ENCODE data around the gene FBXW2. TPM values are rescaled to one million over a fixed set of nuclear protein-coding genes. Genes with fewer than 3 reads are reported as not detected.

Gene FBXW2
- total and polyA plus RNA-seq, 10 of the 15 experiments (the other 5 are each of a cell fraction or from before 2014, with no cell fraction given), result 2.9 to 56.9 (median 39.1) TPM

DNA sequence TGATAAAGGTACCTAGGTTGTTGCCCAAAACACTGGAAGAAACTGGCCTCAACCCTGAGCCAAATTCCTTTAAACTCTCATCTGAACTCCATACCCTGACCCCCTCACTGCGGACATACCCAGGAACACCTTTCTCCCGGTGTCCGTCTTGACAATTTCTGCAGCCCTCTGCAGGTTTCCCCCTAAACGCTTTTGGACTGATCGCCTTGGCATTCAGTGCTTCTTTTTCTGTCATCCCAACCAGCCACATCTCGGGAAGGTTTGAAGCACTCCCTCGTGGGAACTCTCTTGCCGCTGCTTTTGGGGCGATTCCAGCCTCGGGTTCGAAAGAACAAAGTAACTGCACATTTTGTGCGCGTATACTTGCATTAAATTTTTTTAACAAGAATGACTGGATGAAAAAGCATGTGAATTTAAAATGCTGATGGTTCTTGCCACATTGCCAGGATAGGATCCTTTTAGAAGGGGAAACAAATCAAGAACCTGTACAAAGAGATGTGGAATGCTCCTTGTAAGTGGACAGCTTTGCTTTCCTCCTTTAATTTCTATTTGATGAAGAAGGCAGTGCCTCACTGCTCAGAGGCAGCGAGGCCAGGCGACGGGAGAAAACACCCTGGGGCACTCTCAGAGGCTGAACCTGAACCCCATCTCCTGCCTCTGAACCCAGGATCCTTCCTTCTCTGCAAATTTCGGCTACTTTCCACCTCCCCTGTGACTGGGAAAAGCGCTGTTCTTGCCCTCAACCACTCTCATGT lies 48.9 kb upstream of the FBXW2 start:
- intact Hi-C loops (cut with micrococcal nuclease; ENCODE audit: unreplicated experiment), result loop anchor here (2.0 kb wide), 1 partner anchor 27 kb away; no protein-coding TSS in a partner anchor
- no peak for DNase-seq (ENCODE audit: low read depth, low spot score)
- ChIA-PET CTCF (no interaction called here), POLR2A (interaction anchor here (0.9 kb wide), 1 partner anchor 48 kb away, joined by 3 read pairs; no protein-coding TSS in a partner anchor), SMC1A (ENCODE audit: uncharacterized antibody, unreplicated experiment) (no interaction called here), RAD21 (ENCODE audit: unreplicated experiment) (interaction anchor here (1.1 kb wide), 1 partner anchor 11 kb away, joined by 3 read pairs; no protein-coding TSS in a partner anchor)
- Histone ChIP-seq H3K9ac (ENCODE audit: control insufficient read depth, insufficient read depth, low read length) (peak overlapping the region; percentile 98), H3K36me3 (ENCODE audit: control insufficient read depth in 2 of 2, insufficient read depth in 2 of 2, low read length in 1 of 2) (peaks cover 0 to 4% of the 10 kb centered on the region in 2 experiments; a peak in 1 of 4 replicates), H3K27me3 (replicated peaks in 1 of 2; ENCODE audit: control insufficient read depth in 2 of 2, insufficient read depth in 2 of 2, low read length in 1 of 2) (no peaks in the 10 kb centered on the region), H3K79me2 (ENCODE audit: control insufficient read depth, insufficient read depth, low read length) (peaks cover 48% of the 10 kb centered on the region), H2AFZ (ENCODE audit: control insufficient read depth, low read depth, low read length) (peak overlapping the region; percentile 91), H3K27ac (ENCODE audit: control insufficient read depth, insufficient read depth) (peak overlapping the region; percentile 94), H4K20me1 (ENCODE audit: control insufficient read depth, insufficient read depth) (no peaks in the 10 kb centered on the region), H3K4me2 (ENCODE audit: control insufficient read depth, insufficient read depth) (peak overlapping the region; percentile 80), H3K4me1 (ENCODE audit: control insufficient read depth, insufficient read depth, low read length) (peaks cover 6% of the 10 kb centered on the region; the same call in 1 of the 2 replicates), H3K4me3 (peak overlapping the region; percentile 89), H3K9me3 (replicated peaks; ENCODE audit: control insufficient read depth, insufficient read depth, low read length) (no peaks in the 10 kb centered on the region)
- peak; percentile 22 for ATAC-seq
- in situ Hi-C loops (cut with MboI), result no loop called here
- WGBS (ENCODE audit: insufficient coverage, insufficient replicate concordance, low lambda C conversion rate, missing lambda C conversion rate), result 52% methylated on average over 18 of the region's 18 CpGs
- BruUV-seq (replicated peaks), result TSS peak; percentile 75
- FAIRE-seq, result peak; percentile 56
- TF ChIP-seq GABPA (IDR thresholded peaks at IDR 0.05; ENCODE audit: low read depth) (no peak), PAX5 (IDR thresholded peaks at IDR 0.05; ENCODE audit: borderline replicate concordance, low read depth, low read length) (no peak)

GRCh38 chr9:120839146-120839545 lies 45.9 kb upstream of the FBXW2 start:
- RAD21 ChIA-PET (ENCODE audit: unreplicated experiment), result no interaction called here

More at GRCh38 chr9:120839146-120839545, 45.9 kb upstream of the FBXW2 start:
- Histone ChIP-seq H2AFZ (ENCODE audit: control insufficient read depth, low read depth, low read length) (no peak overlapping the region), H3K9me3 (replicated peaks; ENCODE audit: control insufficient read depth, insufficient read depth, low read length) (no peaks in the 10 kb centered on the region), H3K27me3 (replicated peaks in 1 of 2; ENCODE audit: control insufficient read depth in 2 of 2, insufficient read depth in 2 of 2, low read length in 1 of 2) (no peaks in the 10 kb centered on the region), H3K36me3 (ENCODE audit: control insufficient read depth in 2 of 2, insufficient read depth in 2 of 2, low read length in 1 of 2) (no peaks in the 10 kb centered on the region), H3K27ac (ENCODE audit: control insufficient read depth, insufficient read depth) (no peak overlapping the region), H3K9ac (ENCODE audit: control insufficient read depth, insufficient read depth, low read length) (no peak overlapping the region), H3K4me3 (no peak overlapping the region), H3K4me1 (ENCODE audit: control insufficient read depth, insufficient read depth, low read length) (peaks cover 6% of the 10 kb centered on the region; the same call in 1 of the 2 replicates), H4K20me1 (ENCODE audit: control insufficient read depth, insufficient read depth) (no peaks in the 10 kb centered on the region), H3K4me2 (ENCODE audit: control insufficient read depth, insufficient read depth) (no peak overlapping the region), H3K79me2 (ENCODE audit: control insufficient read depth, insufficient read depth, low read length) (peaks cover 43% of the 10 kb centered on the region)
- intact Hi-C loops (cut with micrococcal nuclease; ENCODE audit: unreplicated experiment) (no loop called here), in situ Hi-C loops (cut with MboI) (no loop called here)
- 100% methylated on average over 2 of the region's 2 CpGs for WGBS (ENCODE audit: insufficient coverage, insufficient replicate concordance, low lambda C conversion rate, missing lambda C conversion rate)
- no peak for FAIRE-seq
- ChIA-PET CTCF (no interaction called here), POLR2A (no interaction called here), SMC1A (ENCODE audit: uncharacterized antibody, unreplicated experiment) (no interaction called here)
- no peak for DNase-seq (ENCODE audit: low read depth, low spot score)
- TF ChIP-seq IKZF2 (IDR thresholded peaks at IDR 0.05) (no peak), BCL11A (IDR thresholded peaks at IDR 0.05; ENCODE audit: low read depth, low read length) (no peak), WRNIP1 (IDR thresholded peaks at IDR 0.05; ENCODE audit: borderline replicate concordance, low read depth, low read length) (no peak), KLF5 (IDR thresholded peaks at IDR 0.05; ENCODE audit: partially characterized antibody) (no peak), CREM (IDR thresholded peaks at IDR 0.05; ENCODE audit: low read depth) (no peak), ETV6 (conservative IDR thresholded peaks at IDR 0.05 in 1 of 2, IDR thresholded peaks at IDR 0.05 in 1 of 2; ENCODE audit: borderline replicate concordance in 1 of 2, low read depth in 1 of 2) (no peak), SUZ12 (IDR thresholded peaks at IDR 0.05; ENCODE audit: unreplicated experiment) (no peak), EGR1 (IDR thresholded peaks at IDR 0.05; ENCODE audit: borderline replicate concordance in 1 of 2, low read depth in 2 of 2, low read length in 2 of 2) (no peak), E4F1 (IDR thresholded peaks at IDR 0.05; ENCODE audit: borderline replicate concordance, partially characterized antibody) (no peak)
- TF ChIP-seq, protein P1, sequence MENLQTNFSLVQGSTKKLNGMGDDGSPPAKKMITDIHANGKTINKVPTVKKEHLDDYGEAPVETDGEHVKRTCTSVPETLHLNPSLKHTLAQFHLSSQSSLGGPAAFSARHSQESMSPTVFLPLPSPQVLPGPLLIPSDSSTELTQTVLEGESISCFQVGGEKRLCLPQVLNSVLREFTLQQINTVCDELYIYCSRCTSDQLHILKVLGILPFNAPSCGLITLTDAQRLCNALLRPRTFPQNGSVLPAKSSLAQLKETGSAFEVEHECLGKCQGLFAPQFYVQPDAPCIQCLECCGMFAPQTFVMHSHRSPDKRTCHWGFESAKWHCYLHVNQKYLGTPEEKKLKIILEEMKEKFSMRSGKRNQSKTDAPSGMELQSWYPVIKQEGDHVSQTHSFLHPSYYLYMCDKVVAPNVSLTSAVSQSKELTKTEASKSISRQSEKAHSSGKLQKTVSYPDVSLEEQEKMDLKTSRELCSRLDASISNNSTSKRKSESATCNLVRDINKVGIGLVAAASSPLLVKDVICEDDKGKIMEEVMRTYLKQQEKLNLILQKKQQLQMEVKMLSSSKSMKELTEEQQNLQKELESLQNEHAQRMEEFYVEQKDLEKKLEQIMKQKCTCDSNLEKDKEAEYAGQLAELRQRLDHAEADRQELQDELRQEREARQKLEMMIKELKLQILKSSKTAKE (IDR thresholded peaks at IDR 0.05; ENCODE audit: low read depth, poor library complexity, severe bottlenecking), result no peak
- BruUV-seq (replicated peaks), result no TSS peak
- no peak for ATAC-seq

Data from GM12878 (cell line).